Stimulated activated CD8-positive, alpha-beta memory T cell treated with anti-CD3 and anti-CD28 coated beads, Interleukin-4, amount 100 ng/mL, for 24 hours (primary cell): ENCODE measurements around the gene PPP2R5E.

ENCODE experiments used
- DNase-seq: peaks from one replicate; pipeline ENCODE4 v3.0.0-alpha.2; 2020; ENCODE audit warnings: low read depth

The PPP2R5E gene

DNA sequence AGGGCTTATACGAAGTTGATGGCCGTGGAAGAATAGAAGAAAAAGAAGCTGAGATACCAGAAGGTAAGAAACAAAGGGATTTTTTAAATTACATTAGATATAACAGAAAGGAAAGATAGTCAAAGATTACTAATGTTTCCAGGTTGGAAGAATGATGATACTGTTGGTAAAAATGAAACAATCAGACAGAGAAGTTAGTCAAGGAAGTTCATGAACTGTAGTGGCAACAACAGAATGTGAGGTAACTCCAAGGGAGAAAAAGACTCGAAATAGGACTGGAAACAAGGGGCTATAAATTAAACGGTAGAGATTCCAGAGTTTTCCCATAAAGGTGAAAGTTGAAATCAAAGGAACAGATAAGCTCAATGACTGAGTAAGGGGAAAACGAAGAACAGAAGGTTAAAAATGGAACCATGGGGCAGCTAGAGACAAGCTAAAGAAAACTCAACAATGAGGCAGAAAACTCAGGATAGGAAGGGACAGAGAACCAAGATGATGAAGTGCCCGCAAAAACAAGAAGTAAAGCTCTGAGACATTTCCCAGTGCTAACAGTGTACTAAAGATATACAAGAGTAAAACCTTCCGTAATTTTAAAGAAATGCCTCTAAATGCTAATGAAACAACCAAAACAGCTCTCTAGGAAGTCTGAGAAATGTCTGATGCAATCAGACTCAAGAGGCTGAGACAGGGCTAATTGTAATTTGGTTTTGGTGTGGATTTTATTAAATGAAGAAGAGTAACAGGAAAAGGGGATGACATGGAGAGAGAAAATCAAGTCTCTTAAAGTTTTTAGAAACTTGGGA is 70.0 kb downstream of the PPP2R5E start:
- DNase-seq: no peak

DNA sequence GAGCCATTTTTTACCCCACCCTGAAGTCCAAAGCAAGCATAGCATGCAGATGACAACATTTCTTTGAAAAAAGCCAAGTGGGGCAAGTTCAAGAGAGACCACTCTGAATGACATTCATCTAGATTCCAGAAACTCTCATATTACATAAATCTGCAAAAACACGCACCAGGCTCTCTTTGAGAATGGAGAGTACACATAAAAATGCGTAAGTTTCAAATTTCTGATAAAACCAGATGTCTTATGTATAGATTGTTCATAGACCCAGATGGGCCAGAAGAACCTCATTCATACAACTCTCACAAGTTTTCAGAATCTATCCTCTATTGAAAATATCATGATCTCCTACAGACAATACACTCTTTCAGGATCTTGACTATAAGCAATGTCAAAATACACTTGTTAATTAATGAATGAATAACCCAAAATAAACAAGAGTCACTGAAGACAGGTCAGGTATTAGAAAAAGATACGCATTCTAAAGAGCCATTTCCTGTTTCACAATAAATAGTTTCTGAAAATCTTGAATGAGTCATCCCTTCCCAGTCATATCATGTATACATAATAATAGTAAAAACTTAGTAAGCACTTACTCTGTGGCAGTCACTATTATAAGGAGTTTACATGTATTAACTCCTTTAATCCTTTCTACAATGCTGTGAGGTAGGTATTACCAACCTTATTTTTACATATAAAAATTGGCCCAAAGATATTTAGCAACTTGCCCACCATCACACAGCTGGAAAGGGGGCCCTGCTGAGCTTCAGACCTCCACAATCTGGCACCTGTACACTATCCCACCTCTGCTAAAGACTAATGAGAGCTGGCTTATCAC is 72.0 kb downstream of the PPP2R5E start:
- DNase-seq: no peak

DNA sequence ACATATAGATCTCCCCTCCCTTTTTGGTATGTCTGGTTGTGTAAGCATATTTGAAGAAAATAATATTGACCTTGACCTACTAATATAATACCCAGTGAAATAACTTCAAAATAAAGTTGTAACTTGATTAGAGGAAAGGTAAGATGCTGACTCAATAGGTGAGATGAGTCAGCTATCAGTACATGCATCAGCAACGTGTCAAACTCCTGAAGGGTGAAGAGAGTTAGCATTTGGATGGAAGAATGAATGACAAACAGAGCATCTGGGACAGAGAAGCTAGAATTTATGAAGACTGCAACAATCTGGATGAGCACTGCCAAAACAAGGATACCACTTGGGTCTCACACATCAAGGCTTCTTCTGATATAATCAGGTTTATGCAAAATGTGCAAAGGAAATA is 74.9 kb downstream of the PPP2R5E start:
- no peak for DNase-seq

DNA sequence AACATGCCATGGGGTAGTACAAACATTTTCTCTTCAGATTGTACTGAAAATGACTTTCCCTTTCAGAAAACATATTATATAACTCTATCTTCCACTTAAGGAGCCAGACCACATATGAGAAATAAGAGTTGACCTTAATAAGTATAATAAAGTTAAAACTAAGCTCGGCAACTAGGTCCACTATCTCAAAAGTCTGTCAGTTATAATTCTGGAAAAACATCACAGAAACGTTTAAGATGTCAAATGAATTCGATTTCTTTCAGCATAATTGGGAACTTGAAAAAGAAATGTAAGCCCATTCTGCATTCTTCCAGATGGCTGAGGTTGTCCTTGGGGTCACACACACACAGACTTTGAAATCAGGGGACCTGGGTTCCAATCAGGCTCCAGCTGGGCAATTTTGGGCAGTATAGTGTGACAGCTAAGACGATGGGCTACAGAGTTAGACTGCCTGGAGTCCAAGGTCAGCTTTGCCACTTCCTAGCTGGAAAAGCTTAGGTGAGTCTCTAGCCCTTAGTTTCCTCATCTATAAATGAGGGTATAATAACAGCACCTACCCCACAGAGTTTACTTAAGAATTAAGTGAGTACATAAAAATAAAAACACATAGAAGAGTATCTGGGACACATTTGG is 75.6 kb downstream of the PPP2R5E start:
- DNase-seq: no peak

DNA sequence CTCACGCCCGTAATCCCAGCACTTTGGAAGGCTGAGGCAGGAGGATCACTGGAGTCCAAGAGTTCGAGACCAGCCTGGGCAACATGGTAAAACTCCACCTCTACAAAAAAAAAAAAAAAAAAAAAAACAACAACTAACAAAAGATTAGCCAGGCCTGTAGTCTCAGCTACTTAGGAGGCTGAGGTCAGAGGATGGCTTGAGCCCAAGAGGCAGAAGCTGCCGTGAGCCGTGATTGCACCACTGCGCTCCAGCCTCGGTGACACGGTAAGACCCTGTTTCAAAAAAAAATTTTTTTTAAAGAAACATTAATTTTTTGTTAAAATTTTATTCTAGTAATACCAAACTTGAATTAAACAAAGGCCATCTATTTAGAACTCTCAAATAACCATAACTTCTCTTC is 77.8 kb downstream of the PPP2R5E start:
- DNase-seq: no peak

DNA sequence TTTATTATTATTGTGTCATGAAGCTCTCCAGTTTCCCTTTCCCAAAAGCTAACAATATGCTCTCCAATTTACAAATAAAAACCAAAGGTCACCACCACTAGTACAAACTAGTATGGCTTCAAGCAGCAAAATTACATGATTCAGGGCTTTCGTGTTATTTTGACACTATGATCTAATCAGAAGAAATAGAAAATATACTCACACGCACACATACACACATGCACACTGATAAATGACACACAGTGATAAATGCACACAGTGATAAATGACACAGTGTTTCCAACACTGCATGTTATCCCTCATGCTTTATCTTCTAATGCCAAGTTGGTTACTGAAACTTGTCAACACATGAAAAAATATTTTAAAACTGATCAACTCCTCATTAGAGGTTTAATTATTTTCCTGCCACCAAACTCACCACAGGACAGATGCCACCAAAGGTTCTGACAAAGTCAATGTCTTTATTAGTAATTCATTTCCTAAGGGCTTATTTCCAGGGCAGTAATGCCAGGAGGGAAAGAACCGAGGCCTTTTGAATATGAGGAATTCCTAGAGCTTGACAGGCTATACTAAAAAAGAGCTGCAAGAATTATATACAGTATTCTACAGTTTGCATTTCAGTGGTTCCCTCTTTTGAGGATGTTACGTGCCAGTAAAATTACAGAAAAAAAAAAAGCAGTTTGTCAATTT is 82.4 kb downstream of the PPP2R5E start:
- DNase-seq: no peak

DNA sequence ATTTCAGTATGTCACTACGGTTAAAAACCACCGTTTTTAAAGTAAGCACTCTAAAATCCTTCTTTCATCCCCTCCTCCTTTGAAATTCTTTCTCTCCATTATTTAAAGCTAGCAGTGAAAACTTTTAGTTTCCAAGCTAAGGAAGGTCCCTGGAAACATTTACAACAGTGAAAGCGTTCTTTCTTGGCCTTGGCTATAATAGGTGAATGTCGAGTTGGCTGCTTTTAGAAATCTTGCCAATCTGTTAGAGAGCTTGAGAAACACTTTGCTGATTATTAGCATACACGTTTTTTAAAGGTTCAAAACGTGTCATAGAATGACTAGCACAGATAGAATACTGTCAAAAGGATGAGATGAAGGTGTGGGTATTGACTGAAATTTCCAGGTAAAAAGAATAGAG is 83.4 kb downstream of the PPP2R5E start:
- DNase-seq: no peak

DNA sequence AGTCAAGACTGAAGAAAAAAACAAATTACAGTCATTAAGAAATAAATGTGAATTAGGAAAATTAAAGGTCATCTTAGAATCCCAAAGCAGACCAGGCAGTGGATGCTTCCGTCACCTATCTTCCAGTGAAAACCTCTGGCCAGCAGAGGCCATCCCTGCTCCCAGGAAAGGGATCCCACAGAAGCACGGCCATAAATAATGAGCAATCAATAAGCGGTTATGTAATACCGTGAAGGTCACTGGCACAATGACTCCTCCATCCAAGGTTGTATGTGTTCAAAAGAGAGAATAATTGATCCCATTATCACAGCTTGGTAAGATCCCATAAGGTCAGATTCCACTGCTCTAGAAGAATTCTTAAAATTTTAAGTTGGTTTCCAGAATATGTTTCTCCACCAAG is 85.7 kb downstream of the PPP2R5E start:
- DNase-seq: no peak

DNA sequence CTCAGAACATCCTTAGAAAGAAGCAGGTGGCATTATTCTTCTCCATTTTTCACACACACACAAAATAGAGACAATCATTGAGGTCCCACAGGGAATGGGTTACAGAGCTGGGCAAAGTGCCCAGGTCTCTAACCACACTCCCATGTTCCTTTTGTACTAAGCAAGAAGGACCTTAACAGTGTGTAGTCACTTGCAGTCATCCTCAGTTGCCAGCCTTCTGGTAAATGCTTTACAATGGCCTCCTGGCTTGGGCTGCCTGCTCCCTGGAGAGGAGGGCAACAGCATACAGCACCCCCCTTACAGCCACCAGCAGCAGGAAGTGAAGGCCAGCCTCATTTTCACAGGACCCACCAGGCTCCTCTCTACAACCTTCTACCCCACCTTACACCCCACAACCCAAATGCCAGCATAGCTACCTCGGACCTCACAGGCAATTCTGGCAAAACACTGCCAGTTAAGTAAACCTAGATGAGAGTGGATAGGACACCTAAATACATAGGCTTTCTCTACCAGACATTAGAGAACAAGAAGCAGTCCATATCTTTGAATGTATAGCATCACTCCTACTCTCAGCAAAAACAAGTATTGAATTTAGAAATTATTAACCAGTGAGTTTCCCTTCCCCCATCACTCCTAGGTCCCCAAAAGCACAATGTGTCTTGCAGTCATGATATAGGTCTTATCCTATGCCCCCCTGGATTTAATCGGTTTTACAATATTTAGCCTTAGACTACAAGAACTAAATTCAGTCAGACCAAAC is 88.1 kb downstream of the PPP2R5E start:
- DNase-seq: no peak

DNA sequence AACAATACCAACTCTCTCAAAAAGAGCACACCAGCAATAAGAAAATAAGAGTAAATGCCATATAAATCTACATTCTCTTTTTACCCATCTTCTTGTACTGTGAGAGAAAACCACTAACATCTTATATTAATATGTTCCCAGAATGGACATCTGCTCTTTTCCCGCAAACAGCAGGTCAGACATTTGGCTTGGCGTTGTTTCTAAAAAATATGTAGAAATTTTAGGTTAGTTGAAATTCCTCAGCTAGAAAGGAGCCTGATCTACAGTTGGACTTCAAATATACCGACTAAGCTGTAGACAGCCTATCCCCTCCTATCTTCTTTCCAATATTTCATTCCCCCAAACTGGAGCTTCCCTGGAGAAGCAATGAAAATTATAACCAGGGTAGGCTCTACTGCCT is 88.7 kb downstream of the PPP2R5E start:
- no peak for DNase-seq

DNA sequence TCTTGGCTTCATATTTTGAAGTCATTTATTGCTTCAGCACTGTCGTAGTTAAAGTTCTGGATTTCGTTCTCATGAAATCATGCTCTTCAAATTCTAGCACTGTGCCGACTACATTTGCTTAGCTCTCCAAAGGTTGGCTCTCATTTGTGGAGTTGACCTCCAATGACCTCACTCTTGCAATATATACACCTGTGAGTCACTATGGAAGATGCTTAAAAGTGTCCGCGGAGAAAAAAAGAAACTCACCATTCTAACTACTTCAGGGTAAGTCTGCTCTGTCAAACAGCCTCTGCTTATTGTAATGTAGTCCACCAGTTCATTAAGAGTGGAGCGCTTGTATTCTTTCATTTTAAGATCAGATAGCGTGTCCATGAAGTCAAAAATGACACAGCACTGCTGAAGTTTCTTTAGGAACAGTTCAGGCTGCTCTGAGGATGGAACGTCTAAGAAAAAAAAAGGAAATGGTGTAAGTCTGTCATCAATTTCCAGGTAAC is 89.7 kb downstream of the PPP2R5E start:
- no peak for DNase-seq

DNA sequence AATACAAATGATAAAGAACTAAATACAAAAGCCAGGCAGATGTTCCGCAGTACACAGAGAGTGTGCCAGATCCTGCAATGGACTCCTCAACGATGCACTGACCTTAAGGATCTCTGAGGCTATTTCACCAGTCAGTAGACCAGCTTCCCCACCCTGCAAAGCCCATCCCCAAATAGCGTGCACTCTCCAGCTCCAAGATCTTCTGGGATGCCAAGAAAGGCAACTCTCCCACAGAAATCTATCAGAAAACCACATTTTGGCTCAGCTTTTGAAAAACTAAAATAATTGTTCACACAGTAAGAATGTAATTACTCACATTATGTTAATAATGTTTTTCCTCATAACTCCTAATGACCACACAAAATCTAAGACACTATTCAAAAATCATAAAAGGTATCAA is 90.4 kb downstream of the PPP2R5E start:
- DNase-seq: no peak

DNA sequence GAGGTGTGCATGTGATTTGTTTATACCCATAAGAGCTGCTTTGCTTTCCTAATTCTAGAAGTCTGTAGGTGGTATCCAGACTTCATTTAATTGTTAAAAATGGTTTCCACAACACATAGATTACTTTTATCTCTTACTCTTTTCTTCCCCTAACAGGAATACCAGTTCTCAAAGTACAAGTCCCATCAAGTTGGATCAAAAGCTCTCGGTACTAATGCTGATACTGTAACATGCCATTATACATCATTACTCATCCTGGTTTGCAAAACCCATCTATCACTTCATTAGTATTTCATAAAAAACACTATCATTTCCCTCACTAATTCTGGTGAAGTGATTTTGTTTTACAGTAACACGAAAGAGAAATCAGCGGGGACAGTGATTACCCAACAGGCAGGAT is 94.3 kb downstream of the PPP2R5E start:
- no peak for DNase-seq

DNA sequence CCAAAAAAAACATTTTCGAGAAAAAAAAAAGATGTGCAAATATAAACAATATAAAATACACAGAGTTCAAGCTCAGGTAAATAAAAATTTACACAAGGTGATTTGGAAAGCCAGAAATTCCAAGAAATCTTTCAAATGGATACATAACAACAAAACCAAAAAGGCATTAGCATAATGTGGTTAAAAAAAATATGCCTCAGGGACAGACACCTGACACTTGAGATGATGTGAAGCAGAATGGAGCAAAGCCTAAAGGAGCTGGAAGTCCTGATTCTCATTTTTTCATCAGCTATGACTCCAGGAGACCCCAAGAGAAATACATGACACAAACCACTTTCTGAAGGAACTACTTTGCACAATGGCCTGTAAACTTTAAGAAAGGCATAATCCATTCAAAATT is 98.6 kb downstream of the PPP2R5E start:
- no peak for DNase-seq

DNA sequence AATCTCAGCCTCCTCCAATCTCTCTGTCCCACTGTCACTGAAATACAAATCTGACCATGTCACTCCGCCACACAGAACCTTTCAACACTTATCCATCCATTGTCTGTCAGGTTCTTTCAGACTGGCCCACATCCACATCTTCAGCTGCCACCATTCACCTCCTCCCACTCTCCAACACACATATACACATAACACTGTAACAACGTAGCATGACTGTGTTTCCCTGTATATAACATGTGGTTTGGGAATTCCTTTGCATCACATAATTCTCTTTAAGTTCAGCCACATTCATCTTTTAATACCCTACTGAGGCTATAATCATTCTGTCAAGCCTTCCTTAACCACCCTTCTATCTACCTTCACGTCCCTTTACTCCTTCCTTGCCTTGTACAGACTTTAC is 99.2 kb downstream of the PPP2R5E start:
- no peak for DNase-seq

DNA sequence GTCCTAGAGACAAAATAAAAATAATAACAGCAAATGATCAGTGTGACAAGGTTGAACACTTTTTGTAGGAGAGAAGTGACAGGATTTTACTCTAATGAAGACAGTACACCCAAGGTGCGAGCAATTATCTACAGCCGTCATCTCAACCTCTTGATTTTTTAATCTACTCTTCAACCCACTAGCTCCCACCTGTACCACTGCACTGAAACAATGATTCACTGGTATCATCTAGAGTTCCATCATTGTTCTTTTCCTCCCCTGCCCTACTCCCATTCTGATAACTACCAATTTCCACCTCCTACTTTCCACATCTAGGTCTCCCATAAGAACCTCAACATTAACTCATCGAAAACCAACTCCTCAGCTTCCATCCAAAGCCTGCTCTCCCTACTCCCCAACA is 99.8 kb downstream of the PPP2R5E start:
- DNase-seq: no peak

DNA sequence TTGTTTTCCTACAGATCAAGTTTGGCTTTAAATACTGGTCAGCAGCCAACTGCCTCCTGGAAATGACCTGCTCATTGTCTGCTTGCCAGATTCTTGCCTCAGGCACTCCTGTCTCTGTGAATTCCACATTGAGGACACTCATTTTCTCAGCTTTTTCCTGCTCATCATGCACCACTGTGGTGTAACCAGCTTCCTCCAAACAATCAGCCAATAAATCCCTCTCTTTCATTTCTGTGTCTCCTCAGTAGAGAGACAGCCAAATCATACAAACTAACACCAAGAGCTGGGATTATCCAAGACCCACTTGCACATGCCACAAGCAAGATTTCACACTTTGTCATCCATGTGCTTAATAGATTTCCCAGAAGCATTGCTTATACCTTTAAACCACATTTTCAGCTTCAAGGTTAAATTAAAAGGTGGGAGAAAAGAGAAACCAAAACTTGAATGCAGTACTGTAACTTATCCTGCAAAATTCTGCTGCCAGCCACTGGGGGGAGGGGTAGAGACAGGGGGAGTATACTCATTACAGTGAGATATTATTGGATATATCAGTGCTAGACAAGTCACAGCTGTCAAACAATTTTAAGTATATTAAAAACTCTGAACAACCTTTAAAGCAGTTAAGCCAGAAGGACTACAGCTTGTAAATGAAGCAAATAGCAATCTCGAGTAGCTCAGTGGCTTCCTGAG is 105.0 kb downstream of the PPP2R5E start:
- no peak for DNase-seq

DNA sequence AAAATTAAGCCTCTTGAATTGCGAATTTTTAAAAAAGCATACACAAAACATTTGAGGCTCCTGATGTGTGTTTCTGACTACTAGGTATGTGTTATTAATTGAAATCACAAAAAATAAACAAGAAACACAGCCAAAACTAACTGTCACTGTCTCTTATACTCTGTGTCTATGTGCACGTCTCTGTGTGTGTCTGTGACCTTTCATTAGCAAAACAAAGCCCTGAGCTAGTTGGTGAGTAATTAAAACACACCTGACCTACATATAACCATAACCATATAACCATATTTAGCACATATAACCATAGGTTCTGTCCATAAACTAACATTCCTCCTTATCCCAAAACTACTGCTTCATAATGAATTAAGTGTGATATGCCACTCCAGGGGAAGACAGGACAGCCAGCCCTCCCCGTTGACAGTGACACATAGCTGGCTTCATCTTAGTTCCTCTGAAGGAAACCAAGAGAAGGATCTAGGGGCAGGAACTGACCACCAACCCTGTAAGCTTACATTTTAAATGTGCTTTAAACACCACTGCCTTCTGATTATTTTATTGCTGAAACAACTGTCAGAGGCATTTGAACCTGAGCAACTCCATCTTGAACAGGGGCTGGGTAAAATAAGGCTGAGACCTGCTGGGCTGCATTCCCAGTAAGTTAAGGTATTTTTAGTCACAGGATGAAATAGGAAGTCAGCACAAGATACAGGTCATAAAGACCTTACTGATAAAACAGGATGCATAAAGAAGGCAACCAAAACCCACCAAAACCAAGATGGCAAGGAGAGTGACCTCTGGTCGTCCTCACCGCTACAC is 106.7 kb downstream of the PPP2R5E start:
- no peak for DNase-seq

DNA sequence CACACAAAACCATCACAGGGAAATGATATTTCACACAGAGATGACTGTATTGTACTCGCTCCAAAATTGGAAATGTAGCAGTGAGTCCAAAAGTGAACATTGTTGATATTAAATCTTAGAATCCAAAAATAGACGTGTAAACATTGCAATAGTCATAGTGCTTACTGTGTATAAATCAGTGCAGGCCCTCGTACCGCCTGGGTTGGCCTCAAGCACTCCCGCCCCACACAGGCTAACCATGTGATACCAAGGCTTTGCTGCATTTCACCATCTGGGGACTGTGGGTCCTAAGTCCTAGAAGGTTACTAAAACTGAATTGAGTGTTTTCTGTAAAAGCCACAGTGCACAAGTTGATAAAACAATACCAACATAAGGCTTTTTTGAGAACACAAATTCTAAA is 107.3 kb downstream of the PPP2R5E start:
- DNase-seq: no peak

DNA sequence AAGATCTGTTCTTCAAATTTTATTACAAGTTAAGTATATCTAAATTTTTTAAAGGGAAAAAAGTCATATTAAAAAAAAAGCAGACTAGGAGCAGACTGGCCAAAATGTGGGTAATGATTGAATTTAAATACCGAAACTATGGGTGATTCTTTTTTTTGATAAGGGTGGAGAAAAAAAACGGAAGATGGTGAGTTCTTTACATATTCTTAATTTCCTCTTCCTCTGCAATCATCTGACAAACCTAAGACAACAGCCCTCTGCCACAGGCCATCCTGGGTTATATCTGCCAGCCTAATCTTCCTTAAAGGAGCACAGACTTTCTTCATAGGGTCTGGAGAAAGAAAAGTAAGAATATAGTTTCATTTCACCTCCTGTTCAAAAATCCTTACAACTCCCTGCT is 108.0 kb downstream of the PPP2R5E start:
- no peak for DNase-seq
